MG63 (cell line): ENCODE data around the gene FRMD3. TPM values are rescaled to one million over a fixed set of nuclear protein-coding genes. Genes with fewer than 3 reads are reported as not detected.
"Not testable (repeated sequence)": the region's sequence is repeated elsewhere in the genome, so short reads cannot be mapped to it uniquely, and the experiment has no call there.

Experiments used
- DNase-seq: peaks from one replicate; pipeline ENCODE4 v3.0.0-alpha.2; 2020
- H3K27me3 ChIP-seq: fragments of 250-450 bp; sonication (Bioruptor Pico); 2 replicates; pipeline ENCODE4 v1.5.1; 2020; ENCODE audit warnings: mild to moderate bottlenecking, moderate library complexity
- H3K36me3 ChIP-seq: fragments of 250-450 bp; sonication (Bioruptor Pico); 2 replicates; pipeline ENCODE4 v1.5.1; 2020; ENCODE audit warnings: mild to moderate bottlenecking, moderate library complexity
- H3K4me3 ChIP-seq: fragments of 250-450 bp; sonication (Bioruptor Pico); 2 replicates; pipeline ENCODE4 v1.5.1; 2020; ENCODE audit warnings: mild to moderate bottlenecking, moderate library complexity
- H3K9me3 ChIP-seq: fragments of 250-450 bp; sonication (Bioruptor Pico); 2 replicates; pipeline ENCODE4 v1.5.1; 2020; ENCODE audit warnings: mild to moderate bottlenecking, moderate library complexity
- total RNA-seq: library from RNA; depleted of rRNA; stranded (reverse); fragments of >200 nt; shearing (Covaris generic); gene quantifications from 2 replicates; pipeline ENCODE4 v1.2.3, GENCODE V29; 2014; ENCODE audit warnings: low replicate concordance

Gene FRMD3
- total RNA-seq, 1 experiment from 2014 or later = 1.1 TPM

DNA sequence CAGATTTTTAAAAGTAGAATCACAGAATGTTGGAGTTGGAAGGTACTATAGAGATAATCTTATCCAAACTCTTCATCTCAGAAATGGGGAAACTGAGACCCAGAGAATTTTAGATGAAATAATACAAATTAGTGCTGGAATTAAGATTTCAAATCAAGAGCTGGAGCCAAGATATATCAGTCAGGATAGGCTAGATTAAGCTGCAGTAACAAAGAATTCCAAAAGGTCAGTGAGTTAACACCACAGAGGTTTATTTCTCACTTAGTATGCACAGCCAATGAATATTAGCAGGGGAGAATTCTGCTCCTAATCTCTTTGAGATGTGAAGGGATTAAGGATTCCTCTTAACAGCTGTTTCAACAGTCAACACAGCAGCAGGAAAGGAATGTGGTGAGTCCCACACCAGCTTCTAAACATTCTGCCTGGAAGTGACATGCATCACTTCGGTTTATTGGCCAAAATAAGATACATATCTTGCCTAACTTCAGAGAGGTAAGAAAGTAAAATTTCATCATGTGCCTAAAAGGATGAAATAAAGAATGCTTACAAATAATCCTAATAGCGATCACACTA is 136.8 kb downstream of the FRMD3 start:
- Histone ChIP-seq H3K4me3 (no peak overlapping the region), H3K27me3 (no peaks in the 10 kb centered on the region), H3K36me3 (no peaks in the 10 kb centered on the region), H3K9me3 (no peaks in the 10 kb centered on the region)
- DNase-seq = no peak

DNA sequence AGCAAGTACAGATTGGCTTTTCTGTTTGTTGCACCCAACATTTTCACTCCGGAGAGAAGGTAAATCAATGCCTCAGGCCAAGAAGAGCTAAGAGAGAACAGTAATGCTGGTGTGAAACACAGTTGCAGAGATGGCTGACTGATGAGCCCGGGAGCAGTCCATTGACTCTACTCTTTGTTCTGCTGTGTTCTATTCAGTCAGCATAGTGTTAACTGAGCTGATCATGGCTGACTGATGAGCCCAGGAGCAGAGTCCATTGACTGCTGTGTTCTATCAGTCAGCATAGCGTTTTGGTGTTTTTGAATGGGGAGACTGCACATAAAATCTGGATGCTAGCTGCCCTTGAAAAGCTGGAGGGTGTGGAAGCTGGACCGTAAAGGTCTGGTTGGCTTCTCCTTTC is 141.4 kb downstream of the FRMD3 start:
- Histone ChIP-seq H3K4me3 (no peak overlapping the region), H3K36me3 (no peaks in the 10 kb centered on the region), H3K9me3 (no peaks in the 10 kb centered on the region), H3K27me3 (no peaks in the 10 kb centered on the region)
- no peak for DNase-seq

- H3K4me3 ChIP-seq = no peak overlapping the region
- no peaks in the 10 kb centered on the region for H3K36me3 ChIP-seq
- DNase-seq = no peak
- H3K9me3 ChIP-seq = no peaks in the 10 kb centered on the region
- H3K27me3 ChIP-seq = no peaks in the 10 kb centered on the region
Observed at GRCh38 chr9:83396342-83396741, 141.9 kb downstream of the FRMD3 start.

GRCh38 chr9:83392228-83392627 is 146.0 kb downstream of the FRMD3 start:
- no peaks in the 10 kb centered on the region for H3K36me3 ChIP-seq
- H3K27me3 ChIP-seq = no peaks in the 10 kb centered on the region
- H3K4me3 ChIP-seq = no peak overlapping the region
- no peaks in the 10 kb centered on the region for H3K9me3 ChIP-seq
- no peak for DNase-seq

DNA sequence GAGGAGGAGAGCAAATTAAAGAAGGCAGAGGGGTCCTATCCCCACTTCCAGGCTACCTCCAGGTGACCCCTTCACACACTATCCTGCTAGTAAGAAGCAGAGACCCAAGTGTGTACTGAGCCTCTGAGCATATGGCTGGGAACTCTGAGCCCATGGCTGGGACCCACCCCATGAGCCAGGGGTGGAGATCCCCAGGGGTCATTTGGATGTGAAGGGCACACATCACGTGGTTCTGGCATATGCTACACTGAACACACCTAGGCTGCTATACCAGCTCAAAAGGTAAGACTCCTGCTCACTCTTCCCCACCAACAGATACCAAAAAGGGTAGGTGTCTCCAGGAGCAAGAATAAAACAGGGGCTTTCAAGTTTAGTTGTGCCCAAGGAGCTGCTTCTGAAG is 149.9 kb downstream of the FRMD3 start:
- DNase-seq = no peak
- H3K9me3 ChIP-seq = no peaks in the 10 kb centered on the region
- no peaks in the 10 kb centered on the region for H3K27me3 ChIP-seq
- H3K36me3 ChIP-seq = no peaks in the 10 kb centered on the region
- H3K4me3 ChIP-seq = no peak overlapping the region

GRCh38 chr9:83387401-83388185 is 150.6 kb downstream of the FRMD3 start:
- no peaks in the 10 kb centered on the region for H3K27me3 ChIP-seq
- H3K4me3 ChIP-seq = no peak overlapping the region
- no peak for DNase-seq
- no peaks in the 10 kb centered on the region for H3K9me3 ChIP-seq
- no peaks in the 10 kb centered on the region for H3K36me3 ChIP-seq

DNA sequence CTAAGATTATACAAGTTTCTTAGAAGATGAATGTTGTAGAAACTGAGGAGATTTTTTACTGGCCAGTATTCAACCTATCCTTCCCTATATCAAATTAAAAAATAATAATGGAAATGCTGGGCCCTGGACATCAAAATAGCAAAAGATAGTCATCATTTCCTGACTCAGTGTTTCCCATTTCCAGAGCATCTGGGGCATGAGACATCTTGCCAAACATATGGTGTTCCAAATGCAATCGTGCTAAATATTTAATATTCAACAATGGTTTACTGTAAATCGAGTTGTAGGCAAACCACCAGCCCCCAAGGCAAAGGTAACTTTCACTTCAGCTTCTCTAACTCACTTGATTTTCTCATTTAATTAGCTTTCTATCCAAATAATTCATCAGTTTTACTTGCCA is 152.9 kb downstream of the FRMD3 start:
- H3K9me3 ChIP-seq = no peaks in the 10 kb centered on the region
- H3K27me3 ChIP-seq = no peaks in the 10 kb centered on the region
- no peak for DNase-seq

DNA sequence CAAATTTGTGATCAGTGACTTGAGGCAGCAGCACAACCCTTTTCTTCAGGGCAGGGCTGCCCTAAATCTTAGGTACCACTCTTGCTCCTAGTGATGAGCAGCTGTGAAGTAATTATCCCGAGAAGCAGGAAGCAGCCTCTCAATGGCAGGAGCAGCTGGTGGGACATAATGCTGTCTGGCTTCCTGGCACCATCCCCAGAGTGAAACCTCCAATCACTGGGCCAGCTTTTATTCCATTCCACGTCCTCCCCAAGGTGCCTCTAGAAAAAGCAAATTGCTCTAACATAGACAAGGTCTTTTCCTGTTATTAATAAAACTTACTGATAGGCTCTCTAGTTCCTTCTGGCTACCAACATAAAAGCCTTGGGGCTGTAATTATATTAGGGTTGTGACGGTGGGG is 154.0 kb downstream of the FRMD3 start:
- H3K9me3 ChIP-seq = no peaks in the 10 kb centered on the region
- no peak for DNase-seq
- H3K4me3 ChIP-seq = no peak overlapping the region
- H3K27me3 ChIP-seq = no peaks in the 10 kb centered on the region
- H3K36me3 ChIP-seq = no peaks in the 10 kb centered on the region

More for the DNA sequence above, 152.9 kb downstream of the FRMD3 start:
- Histone ChIP-seq H3K4me3 (no peak overlapping the region), H3K36me3 (no peaks in the 10 kb centered on the region)

- H3K4me3 ChIP-seq = no peak overlapping the region
- H3K9me3 ChIP-seq = no peaks in the 10 kb centered on the region
- no peaks in the 10 kb centered on the region for H3K27me3 ChIP-seq
- H3K36me3 ChIP-seq = no peaks in the 10 kb centered on the region
- no peak for DNase-seq
Observed at GRCh38 chr9:83383034-83383433, 155.2 kb downstream of the FRMD3 start.

DNA sequence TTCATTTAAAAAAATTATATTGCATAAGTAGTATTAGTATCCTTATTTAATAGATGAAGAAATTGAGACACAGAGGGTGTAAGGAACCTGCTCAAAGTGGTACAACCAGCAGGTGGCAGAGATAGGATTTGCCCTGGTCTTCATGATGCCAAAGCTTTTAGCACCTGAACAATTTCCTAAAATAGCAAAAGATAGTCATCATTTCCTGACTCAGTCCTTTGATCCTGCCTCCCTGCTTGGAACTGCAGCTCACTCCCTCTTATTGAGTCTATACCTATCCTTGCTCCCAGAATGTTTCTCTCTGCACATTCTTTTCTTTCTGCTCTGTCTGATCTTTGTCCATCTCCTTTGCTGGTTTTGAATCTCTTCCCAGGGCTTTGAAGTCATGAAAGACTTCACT is 155.8 kb downstream of the FRMD3 start:
- Histone ChIP-seq H3K27me3 (no peaks in the 10 kb centered on the region), H3K36me3 (no peaks in the 10 kb centered on the region), H3K4me3 (no peak overlapping the region), H3K9me3 (no peaks in the 10 kb centered on the region)
- DNase-seq = no peak

GRCh38 chr9:83379045-83379444 is 159.2 kb downstream of the FRMD3 start:
- Histone ChIP-seq H3K36me3 (no peaks in the 10 kb centered on the region), H3K27me3 (no peaks in the 10 kb centered on the region), H3K4me3 (no peak overlapping the region), H3K9me3 (no peaks in the 10 kb centered on the region)
- no peak for DNase-seq

GRCh38 chr9:83372957-83373356 is 165.2 kb downstream of the FRMD3 start:
- no peaks in the 10 kb centered on the region for H3K27me3 ChIP-seq
- DNase-seq = no peak
- no peaks in the 10 kb centered on the region for H3K36me3 ChIP-seq
- no peaks in the 10 kb centered on the region for H3K9me3 ChIP-seq
- no peak overlapping the region for H3K4me3 ChIP-seq

DNA sequence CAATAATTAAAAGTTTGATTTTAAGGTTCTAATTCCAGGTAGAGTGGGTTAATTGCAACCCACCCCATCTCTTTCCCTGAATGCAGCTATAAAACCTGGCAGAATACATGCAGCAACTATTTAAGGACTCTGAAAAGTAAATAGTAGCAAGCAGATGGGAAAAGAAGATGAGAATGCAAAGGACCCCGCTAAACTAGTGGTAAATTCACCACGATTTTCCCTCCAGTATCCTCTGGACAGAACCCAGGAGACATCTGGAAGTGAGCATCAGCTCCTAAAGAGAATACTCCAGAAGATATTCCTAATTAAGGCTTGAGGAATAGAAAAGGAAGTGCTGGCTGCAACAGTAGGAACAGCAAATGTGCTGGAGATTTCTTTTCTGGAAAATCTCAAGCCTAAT is 170.9 kb downstream of the FRMD3 start:
- Histone ChIP-seq H3K9me3 (no peaks in the 10 kb centered on the region), H3K36me3 (no peaks in the 10 kb centered on the region), H3K27me3 (no peaks in the 10 kb centered on the region), H3K4me3 (no peak overlapping the region)
- no peak for DNase-seq

GRCh38 chr9:83362341-83362995 is 175.7 kb downstream of the FRMD3 start:
- DNase-seq = no peak
- Histone ChIP-seq H3K27me3 (no peaks in the 10 kb centered on the region), H3K9me3 (no peaks in the 10 kb centered on the region), H3K4me3 (no peak overlapping the region), H3K36me3 (no peaks in the 10 kb centered on the region)

GRCh38 chr9:83359039-83359438 is 179.2 kb downstream of the FRMD3 start:
- Histone ChIP-seq H3K9me3 (no peaks in the 10 kb centered on the region), H3K4me3 (no peak overlapping the region), H3K27me3 (no peaks in the 10 kb centered on the region), H3K36me3 (no peaks in the 10 kb centered on the region)
- DNase-seq = no peak

- not testable (repeated sequence) for H3K4me3 ChIP-seq, DNase-seq, H3K36me3 ChIP-seq, H3K9me3 ChIP-seq, H3K27me3 ChIP-seq
Observed at GRCh38 chr9:83358493-83358892, 179.7 kb downstream of the FRMD3 start.

- no peaks in the 10 kb centered on the region for H3K36me3 ChIP-seq
- H3K4me3 ChIP-seq = no peak overlapping the region
- no peaks in the 10 kb centered on the region for H3K9me3 ChIP-seq
- H3K27me3 ChIP-seq = no peaks in the 10 kb centered on the region
- DNase-seq = no peak
Observed at GRCh38 chr9:83355729-83356151, 182.5 kb downstream of the FRMD3 start.

DNA sequence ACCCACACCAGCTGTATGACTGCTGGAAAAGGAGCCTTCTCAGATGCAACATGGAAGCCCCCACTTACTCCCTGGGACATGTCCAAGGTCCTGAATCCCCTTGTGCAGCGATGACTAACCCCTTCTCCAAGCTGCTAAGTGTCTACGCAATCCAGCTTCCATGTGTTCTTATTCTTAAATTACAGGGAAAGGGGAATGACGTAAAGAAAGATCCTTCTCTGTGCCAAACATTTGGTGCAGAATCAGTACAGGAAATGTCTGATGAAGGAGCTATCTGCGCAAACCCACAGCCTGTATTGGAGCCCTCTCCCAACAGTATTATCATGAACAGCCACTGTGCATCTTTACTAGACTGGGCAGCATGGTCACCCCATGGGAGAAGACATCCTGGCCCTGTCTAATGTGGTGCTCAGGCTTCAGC is 183.2 kb downstream of the FRMD3 start:
- DNase-seq = no peak
- Histone ChIP-seq H3K27me3 (no peaks in the 10 kb centered on the region), H3K4me3 (no peak overlapping the region), H3K9me3 (no peaks in the 10 kb centered on the region), H3K36me3 (no peaks in the 10 kb centered on the region)
